Ovary (tissue), 3 donors: Measurements from ENCODE around the gene SRRM1.

ENCODE experiments used
- CTCF ChIP-seq, 3 donors: fragments of 450-650 bp in 2 of 3; fragments of 200-600 bp in 1 of 3; IDR thresholded peaks; one replicate each; pipeline versions ENCODE4 v1.5.1 to v1.8.0; 2016 to 2022; ENCODE audit warnings: antibody characterized with exemption in 3 of 3, mild to moderate bottlenecking in 1 of 3
- EP300 ChIP-seq: sonication (generic); formaldehyde crosslinking; IDR thresholded peaks from one replicate; pipeline ENCODE4 v1.6.1; 2017; ENCODE audit warnings: antibody characterized with exemption
- POLR2A ChIP-seq: fragments of 450-650 bp; IDR thresholded peaks from one replicate; pipeline ENCODE4 v1.6.1; 2017; ENCODE audit warnings: antibody characterized with exemption, mild to moderate bottlenecking, moderate library complexity
- donor health status: DM: no; HTN: no; CAD: no.

GRCh38 chr1:24695202-24695974, 52.3 kb downstream of the SRRM1 start:
- TF ChIP-seq POLR2A (no peak), CTCF (IDR thresholded peaks at IDR 0.05) (no peak), EP300 (no peak)
